ENCODE data around the gene TREM1.
"Not testable (repeated sequence)": the region's sequence is repeated elsewhere in the genome, so short reads cannot be mapped to it uniquely, and the experiment has no call there.

DNA sequence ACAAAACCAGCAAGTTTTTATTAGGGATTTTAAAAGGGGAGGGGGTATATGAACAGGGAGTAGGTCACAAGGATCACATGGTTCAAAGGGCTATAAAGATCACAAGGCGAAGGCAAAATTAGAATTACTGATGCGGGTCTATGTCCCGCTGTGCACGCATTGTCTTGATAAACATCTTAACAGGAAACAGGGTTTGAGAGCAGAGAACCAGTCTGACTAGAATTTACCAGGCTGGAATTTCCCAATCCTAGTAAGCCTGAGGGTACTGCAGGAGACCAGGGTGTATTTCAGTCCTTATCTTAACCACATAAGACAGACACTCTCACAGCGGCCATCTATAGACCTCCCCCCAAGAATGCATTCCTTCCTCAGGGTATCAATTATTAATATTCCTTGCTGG is 10.8 kb upstream of the TREM1 start:
- TF ChIP-seq POLR2A (IDR thresholded peaks at IDR 0.05) = not testable (repeated sequence)
- TF ChIP-seq, protein P1, sequence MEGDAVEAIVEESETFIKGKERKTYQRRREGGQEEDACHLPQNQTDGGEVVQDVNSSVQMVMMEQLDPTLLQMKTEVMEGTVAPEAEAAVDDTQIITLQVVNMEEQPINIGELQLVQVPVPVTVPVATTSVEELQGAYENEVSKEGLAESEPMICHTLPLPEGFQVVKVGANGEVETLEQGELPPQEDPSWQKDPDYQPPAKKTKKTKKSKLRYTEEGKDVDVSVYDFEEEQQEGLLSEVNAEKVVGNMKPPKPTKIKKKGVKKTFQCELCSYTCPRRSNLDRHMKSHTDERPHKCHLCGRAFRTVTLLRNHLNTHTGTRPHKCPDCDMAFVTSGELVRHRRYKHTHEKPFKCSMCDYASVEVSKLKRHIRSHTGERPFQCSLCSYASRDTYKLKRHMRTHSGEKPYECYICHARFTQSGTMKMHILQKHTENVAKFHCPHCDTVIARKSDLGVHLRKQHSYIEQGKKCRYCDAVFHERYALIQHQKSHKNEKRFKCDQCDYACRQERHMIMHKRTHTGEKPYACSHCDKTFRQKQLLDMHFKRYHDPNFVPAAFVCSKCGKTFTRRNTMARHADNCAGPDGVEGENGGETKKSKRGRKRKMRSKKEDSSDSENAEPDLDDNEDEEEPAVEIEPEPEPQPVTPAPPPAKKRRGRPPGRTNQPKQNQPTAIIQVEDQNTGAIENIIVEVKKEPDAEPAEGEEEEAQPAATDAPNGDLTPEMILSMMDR (IDR thresholded peaks at IDR 0.05) = not testable (repeated sequence)

All from esophagus squamous epithelium (tissue), 4 donors.